GM19455 (cell line): ENCODE data around the gene MSH6.
"Not testable (repeated sequence)": the region's sequence is repeated elsewhere in the genome, so short reads cannot be mapped to it uniquely, and the experiment has no call there.

Experiments
- ATAC-seq: cut with Tn5 transposase; IDR thresholded peaks from one replicate; pipeline ENCODE4 v1.9.1; 2021; ENCODE audit not compliant: unreplicated experiment

MSH6 gene

GRCh38 chr2:47838249-47838648 is 55.3 kb downstream of the MSH6 start:
- ATAC-seq, result no peak

GRCh38 chr2:47838686-47839085 is 55.7 kb downstream of the MSH6 start:
- ATAC-seq, result no peak

GRCh38 chr2:47842846-47843245 is 59.9 kb downstream of the MSH6 start:
- no peak for ATAC-seq

- no peak for ATAC-seq
These were observed 60.5 kb downstream of the MSH6 start for GRCh38 chr2:47843407-47843806.

GRCh38 chr2:47844162-47844561 is 61.2 kb downstream of the MSH6 start:
- no peak for ATAC-seq

- ATAC-seq, result no peak
These were observed 66.4 kb downstream of the MSH6 start for GRCh38 chr2:47849368-47849767.

- ATAC-seq, result no peak
These were observed 67.3 kb downstream of the MSH6 start for GRCh38 chr2:47850198-47850597.

- not testable (repeated sequence) for ATAC-seq
These were observed 70.3 kb downstream of the MSH6 start for GRCh38 chr2:47853067-47853777.
